HEK293T (cell line): ENCODE results near the gene CBFA2T3.

Source experiments
- BHLHE40 ChIP-seq: fragments of 450-650 bp; IDR thresholded peaks from 2 replicates; pipeline ENCODE4 v1.6.1; 2016; ENCODE audit warnings: mild to moderate bottlenecking, moderate library complexity, borderline replicate concordance
- CTBP1 ChIP-seq: fragments of 450-650 bp; IDR thresholded peaks from 2 replicates; pipeline ENCODE4 v1.6.1; 2016; ENCODE audit warnings: borderline replicate concordance
- ELF4 ChIP-seq: fragments of 450-650 bp; IDR thresholded peaks from 2 replicates; pipeline ENCODE4 v1.6.1; 2017; ENCODE audit warnings: antibody characterized with exemption
- FOXA1 ChIP-seq: fragments of 450-650 bp; IDR thresholded peaks from 2 replicates; pipeline ENCODE4 v1.6.1; 2016; ENCODE audit warnings: mild to moderate bottlenecking
- FOXK2 ChIP-seq: fragments of 450-650 bp; IDR thresholded peaks from 2 replicates; pipeline ENCODE4 v1.6.1; 2016; ENCODE audit warnings: mild to moderate bottlenecking
- FOXM1 ChIP-seq: fragments of 450-650 bp; IDR thresholded peaks from 2 replicates; pipeline ENCODE4 v1.6.1; 2017; ENCODE audit warnings: mild to moderate bottlenecking, borderline replicate concordance
- L3MBTL2 ChIP-seq: fragments of 450-650 bp; conservative IDR thresholded peaks from 2 replicates; pipeline ENCODE4 v1.6.1; 2016; ENCODE audit warnings: mild to moderate bottlenecking
- LEF1 ChIP-seq: fragments of 450-650 bp; IDR thresholded peaks from 2 replicates; pipeline ENCODE4 v1.6.1; 2017; ENCODE audit warnings: mild to moderate bottlenecking, borderline replicate concordance
- NFRKB ChIP-seq: fragments of 450-650 bp; IDR thresholded peaks from 2 replicates; pipeline ENCODE4 v1.6.1; 2016; ENCODE audit warnings: mild to moderate bottlenecking, moderate library complexity
- PKNOX1 ChIP-seq: fragments of 450-650 bp; IDR thresholded peaks from 2 replicates; pipeline ENCODE4 v1.6.1; 2016
- SP1 ChIP-seq: fragments of 450-650 bp; IDR thresholded peaks from 2 replicates; pipeline ENCODE4 v1.6.1; 2017
- SUZ12 ChIP-seq: fragments of 450-650 bp; IDR thresholded peaks from 2 replicates; pipeline ENCODE4 v1.6.1; 2016; ENCODE audit warnings: mild to moderate bottlenecking
- TARDBP ChIP-seq: fragments of 450-650 bp; IDR thresholded peaks from 2 replicates; pipeline ENCODE4 v1.6.1; 2016
- ZNF384 ChIP-seq: fragments of 450-650 bp; IDR thresholded peaks from 2 replicates; pipeline ENCODE4 v1.6.1; 2016

GRCh38 chr16:88841521-88842307, 135.3 kb downstream of the CBFA2T3 start:
- TF ChIP-seq NFRKB (no peak), ELF4 (no peak), SP1 (no peak), TARDBP (no peak), SUZ12 (no peak), FOXK2 (no peak), L3MBTL2 (no peak), FOXA1 (no peak), FOXM1 (no peak), LEF1 (no peak), CTBP1 (no peak), ZNF384 (no peak), BHLHE40 (no peak), PKNOX1 (no peak)
